ENCODE measurements around the gene NLRP9. TPM values are rescaled to one million over a fixed set of nuclear protein-coding genes. Genes with fewer than 3 reads are reported as not detected.
"Not testable (repeated sequence)": the region's sequence is repeated elsewhere in the genome, so short reads cannot be mapped to it uniquely, and the experiment has no call there.

The NLRP9 gene
- total RNA-seq, 1 experiment from 2014 or later = not detected

DNA sequence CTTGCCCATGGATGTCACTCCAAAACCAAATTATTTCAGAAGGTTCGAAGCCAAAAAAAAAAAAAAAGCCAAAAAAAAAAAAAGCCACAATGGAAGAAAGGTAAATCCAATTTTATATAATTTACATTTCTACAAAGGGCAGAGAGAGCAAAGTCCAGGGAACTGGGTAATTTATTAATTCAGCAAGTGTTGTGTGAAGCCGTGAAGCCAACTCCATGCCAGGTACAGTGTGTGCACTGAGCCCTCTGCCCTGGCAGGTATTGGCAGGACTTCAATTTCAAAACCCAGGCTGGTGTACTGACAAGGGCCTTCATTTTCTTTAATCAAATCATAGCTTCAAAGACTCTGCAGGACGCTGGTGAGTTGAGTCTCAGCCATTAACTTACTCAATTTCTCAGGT, 15.2 kb upstream of the NLRP9 start:
- intact Hi-C loops (cut with micrococcal nuclease; ENCODE audit: unreplicated experiment) = no loop called here
- BruUV-seq (replicated peaks) = no TSS peak
- no peaks in the 10 kb centered on the region for H3K4me1 ChIP-seq
- no peak for DNase-seq
- H3K4me3 ChIP-seq (ENCODE audit: low read depth, low read length) = no peak overlapping the region
- H3K36me3 ChIP-seq (ENCODE audit: control insufficient read depth, insufficient read depth, low read length) = no peaks in the 10 kb centered on the region
- H3K27ac Mint-ChIP-seq (ENCODE audit: unreplicated experiment) = no peak overlapping the region
- peaks cover 10% of the 10 kb centered on the region for H3K27me3 Mint-ChIP-seq (ENCODE audit: insufficient read depth, unreplicated experiment)
- H3K27me3 ChIP-seq (replicated peaks; ENCODE audit: control insufficient read depth, insufficient read depth, low read length) = no peaks in the 10 kb centered on the region
- ChIA-PET POLR2A (no interaction called here), CTCF (no interaction called here)
- no peaks in the 10 kb centered on the region for H3K36me3 Mint-ChIP-seq (ENCODE audit: insufficient read depth, unreplicated experiment)
- H3K9me3 Mint-ChIP-seq (ENCODE audit: unreplicated experiment) = no peaks in the 10 kb centered on the region
- TF ChIP-seq, protein P1, sequence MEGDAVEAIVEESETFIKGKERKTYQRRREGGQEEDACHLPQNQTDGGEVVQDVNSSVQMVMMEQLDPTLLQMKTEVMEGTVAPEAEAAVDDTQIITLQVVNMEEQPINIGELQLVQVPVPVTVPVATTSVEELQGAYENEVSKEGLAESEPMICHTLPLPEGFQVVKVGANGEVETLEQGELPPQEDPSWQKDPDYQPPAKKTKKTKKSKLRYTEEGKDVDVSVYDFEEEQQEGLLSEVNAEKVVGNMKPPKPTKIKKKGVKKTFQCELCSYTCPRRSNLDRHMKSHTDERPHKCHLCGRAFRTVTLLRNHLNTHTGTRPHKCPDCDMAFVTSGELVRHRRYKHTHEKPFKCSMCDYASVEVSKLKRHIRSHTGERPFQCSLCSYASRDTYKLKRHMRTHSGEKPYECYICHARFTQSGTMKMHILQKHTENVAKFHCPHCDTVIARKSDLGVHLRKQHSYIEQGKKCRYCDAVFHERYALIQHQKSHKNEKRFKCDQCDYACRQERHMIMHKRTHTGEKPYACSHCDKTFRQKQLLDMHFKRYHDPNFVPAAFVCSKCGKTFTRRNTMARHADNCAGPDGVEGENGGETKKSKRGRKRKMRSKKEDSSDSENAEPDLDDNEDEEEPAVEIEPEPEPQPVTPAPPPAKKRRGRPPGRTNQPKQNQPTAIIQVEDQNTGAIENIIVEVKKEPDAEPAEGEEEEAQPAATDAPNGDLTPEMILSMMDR (IDR thresholded peaks at IDR 0.05; ENCODE audit: insufficient read depth in 1 of 2, low read depth in 1 of 2, low read length in 1 of 2, severe bottlenecking in 1 of 2, unreplicated experiment in 1 of 2) = no peak
- no peaks in the 10 kb centered on the region for H3K4me1 Mint-ChIP-seq (ENCODE audit: low read depth, unreplicated experiment)
- H3K4me3 Mint-ChIP-seq (ENCODE audit: unreplicated experiment) = no peak overlapping the region
- peaks cover 4% of the 10 kb centered on the region; the same call in 1 of the 2 replicates for H3K9me3 ChIP-seq

DNA sequence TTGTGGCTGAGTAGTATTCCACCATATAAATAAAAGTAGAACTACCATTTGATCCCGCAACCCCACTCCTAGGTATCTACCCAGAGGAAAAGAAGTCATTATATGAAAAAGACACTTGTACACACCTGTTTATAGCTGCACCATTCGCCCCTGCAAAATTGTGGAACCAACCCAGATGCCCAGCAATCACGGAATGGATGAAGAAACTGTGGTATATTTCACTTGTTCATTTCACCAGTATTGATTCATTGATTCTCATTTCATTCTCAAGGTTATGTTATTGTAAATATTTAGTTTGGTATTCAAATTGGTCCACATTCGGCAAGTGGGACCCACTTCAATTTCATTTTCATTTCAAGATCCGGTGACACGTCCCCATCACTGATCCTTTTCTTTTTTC, 12.5 kb upstream of the NLRP9 start:
- H3K27me3 Mint-ChIP-seq (ENCODE audit: insufficient read depth, unreplicated experiment) = peaks cover 8% of the 10 kb centered on the region
- POLR2A ChIA-PET = no interaction called here
- BruUV-seq (replicated peaks) = no TSS peak
- Histone ChIP-seq H3K9me3 (peaks cover 4% of the 10 kb centered on the region; the same call in 1 of the 2 replicates), H3K4me3 (ENCODE audit: low read depth, low read length) (no peak overlapping the region), H3K36me3 (ENCODE audit: control insufficient read depth, insufficient read depth, low read length) (no peaks in the 10 kb centered on the region), H3K4me1 (no peaks in the 10 kb centered on the region), H3K27me3 (replicated peaks; ENCODE audit: control insufficient read depth, insufficient read depth, low read length) (no peaks in the 10 kb centered on the region)
- intact Hi-C loops (cut with micrococcal nuclease; ENCODE audit: unreplicated experiment) = no loop called here
- H3K27ac Mint-ChIP-seq (ENCODE audit: unreplicated experiment) = no peak overlapping the region
- H3K9me3 Mint-ChIP-seq (ENCODE audit: unreplicated experiment) = no peaks in the 10 kb centered on the region
- H3K36me3 Mint-ChIP-seq (ENCODE audit: insufficient read depth, unreplicated experiment) = no peaks in the 10 kb centered on the region
- CTCF ChIA-PET = no interaction called here
- DNase-seq = no peak
- no peak overlapping the region for H3K4me3 Mint-ChIP-seq (ENCODE audit: unreplicated experiment)
- TF ChIP-seq, protein P1 (IDR thresholded peaks at IDR 0.05; ENCODE audit: insufficient read depth in 1 of 2, low read depth in 1 of 2, low read length in 1 of 2, severe bottlenecking in 1 of 2, unreplicated experiment in 1 of 2) = no peak
- H3K4me1 Mint-ChIP-seq (ENCODE audit: low read depth, unreplicated experiment) = no peaks in the 10 kb centered on the region

DNA sequence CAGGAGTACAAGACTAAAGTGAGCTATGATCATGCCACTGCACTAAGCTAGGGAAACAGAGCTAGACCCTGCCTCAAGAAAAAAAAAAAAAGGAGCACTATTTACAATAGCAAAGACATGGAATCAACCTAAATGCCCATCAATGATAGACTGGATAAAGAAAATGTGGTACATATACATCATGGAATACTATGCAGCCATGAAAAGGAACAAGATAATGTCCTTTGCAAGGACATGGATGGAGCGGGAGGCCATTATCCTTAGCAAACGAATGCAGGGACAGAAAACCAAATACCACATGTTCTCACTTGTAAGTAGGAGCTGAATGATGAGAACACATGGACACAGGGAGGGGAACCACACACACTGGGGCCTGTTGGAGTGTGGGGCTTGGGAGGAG, 7.8 kb downstream of the NLRP9 start:
- CTCF ChIA-PET; POLR2A ChIA-PET; H3K27me3 ChIP-seq (replicated peaks; ENCODE audit: control insufficient read depth, insufficient read depth, low read length); H3K4me1 ChIP-seq; H3K4me3 ChIP-seq (ENCODE audit: low read depth, low read length); H3K36me3 Mint-ChIP-seq (ENCODE audit: insufficient read depth, unreplicated experiment); H3K36me3 ChIP-seq (ENCODE audit: control insufficient read depth, insufficient read depth, low read length); H3K9me3 Mint-ChIP-seq (ENCODE audit: unreplicated experiment); H3K4me1 Mint-ChIP-seq (ENCODE audit: low read depth, unreplicated experiment); BruUV-seq (replicated peaks); H3K27ac Mint-ChIP-seq (ENCODE audit: unreplicated experiment); DNase-seq; H3K4me3 Mint-ChIP-seq (ENCODE audit: unreplicated experiment); H3K9me3 ChIP-seq; intact Hi-C loops (cut with micrococcal nuclease; ENCODE audit: unreplicated experiment): not testable (repeated sequence)
- peaks cover 10% of the 10 kb centered on the region for H3K27me3 Mint-ChIP-seq (ENCODE audit: insufficient read depth, unreplicated experiment)

DNA sequence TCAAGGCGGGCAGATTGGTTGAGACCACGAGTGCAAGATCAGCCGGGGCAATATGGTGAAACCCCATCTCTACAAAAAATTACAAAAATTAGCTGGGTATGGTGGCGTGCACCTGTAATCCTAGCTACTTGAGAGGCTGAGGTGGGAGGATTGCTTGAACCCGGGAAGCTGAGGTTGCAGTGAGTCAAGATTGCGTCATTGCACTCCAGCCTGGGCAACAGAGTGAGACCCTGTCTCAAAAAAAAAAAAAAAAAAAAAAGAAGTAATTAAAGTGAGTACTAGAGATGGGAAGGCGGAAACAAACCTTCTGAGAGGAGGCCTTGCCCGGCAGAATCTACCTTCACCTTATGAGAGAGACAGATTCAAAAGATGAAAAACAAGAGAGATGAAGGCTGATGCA, 14.7 kb downstream of the NLRP9 start:
- Mint-ChIP-seq H3K9me3 (ENCODE audit: unreplicated experiment) (peaks cover 16% of the 10 kb centered on the region), H3K4me1 (ENCODE audit: low read depth, unreplicated experiment) (peaks cover 11% of the 10 kb centered on the region), H3K27me3 (ENCODE audit: insufficient read depth, unreplicated experiment) (peaks cover 9% of the 10 kb centered on the region), H3K27ac (ENCODE audit: unreplicated experiment) (no peak overlapping the region), H3K4me3 (ENCODE audit: unreplicated experiment) (no peak overlapping the region), H3K36me3 (ENCODE audit: insufficient read depth, unreplicated experiment) (no peaks in the 10 kb centered on the region)
- CTCF ChIA-PET = no interaction called here
- POLR2A ChIA-PET = no interaction called here
- peaks cover 5% of the 10 kb centered on the region for H3K4me1 ChIP-seq
- TF ChIP-seq, protein P1 (IDR thresholded peaks at IDR 0.05; ENCODE audit: insufficient read depth in 1 of 2, low read depth in 1 of 2, low read length in 1 of 2, severe bottlenecking in 1 of 2, unreplicated experiment in 1 of 2) = no peak
- intact Hi-C loops (cut with micrococcal nuclease; ENCODE audit: unreplicated experiment) = no loop called here
- H3K9me3 ChIP-seq = peaks cover 19% of the 10 kb centered on the region
- no peak overlapping the region for H3K4me3 ChIP-seq (ENCODE audit: low read depth, low read length)
- H3K27me3 ChIP-seq (replicated peaks; ENCODE audit: control insufficient read depth, insufficient read depth, low read length) = no peaks in the 10 kb centered on the region
- no peaks in the 10 kb centered on the region for H3K36me3 ChIP-seq (ENCODE audit: control insufficient read depth, insufficient read depth, low read length)
- no peak for DNase-seq
- BruUV-seq (replicated peaks) = no TSS peak
